NAMALWA (cell line): ENCODE measurements around the gene CD300LF.

Experiments used
- DNase-seq: peaks from one replicate; pipeline ENCODE4 v3.0.0-alpha.2; 2015; ENCODE audit warnings: low spot score

Gene CD300LF

DNA sequence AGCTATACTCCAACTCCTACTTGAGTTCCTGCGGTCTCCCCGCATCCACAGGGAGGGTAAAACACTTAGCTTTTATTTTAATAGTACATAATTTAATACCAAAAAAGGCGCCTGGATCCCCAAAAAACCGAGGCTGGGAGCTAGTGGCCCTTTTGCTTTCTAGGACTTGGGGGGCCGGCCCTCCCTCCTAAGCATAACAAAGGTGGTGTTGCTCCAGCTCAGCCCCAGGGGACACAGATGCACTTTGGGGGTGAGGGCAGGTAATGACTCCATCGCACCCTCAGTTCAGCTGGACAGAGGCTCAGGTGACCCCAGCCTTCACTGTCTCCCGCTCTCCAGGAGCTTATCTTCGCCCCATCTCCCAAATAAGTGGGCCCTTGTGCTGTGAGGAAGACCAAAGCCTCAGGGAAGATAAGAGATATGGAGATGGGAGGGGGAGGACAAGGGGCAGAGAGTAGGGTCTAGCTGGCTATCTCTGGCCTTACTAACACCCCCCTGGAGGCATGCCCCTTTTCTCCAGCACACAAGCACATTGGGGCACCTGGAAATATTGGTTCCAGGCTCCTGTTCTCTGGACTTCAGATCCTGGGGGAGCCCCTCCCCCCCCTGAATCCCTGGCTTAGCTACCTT, 32.9 kb upstream of the CD300LF start:
- DNase-seq = no peak

DNA sequence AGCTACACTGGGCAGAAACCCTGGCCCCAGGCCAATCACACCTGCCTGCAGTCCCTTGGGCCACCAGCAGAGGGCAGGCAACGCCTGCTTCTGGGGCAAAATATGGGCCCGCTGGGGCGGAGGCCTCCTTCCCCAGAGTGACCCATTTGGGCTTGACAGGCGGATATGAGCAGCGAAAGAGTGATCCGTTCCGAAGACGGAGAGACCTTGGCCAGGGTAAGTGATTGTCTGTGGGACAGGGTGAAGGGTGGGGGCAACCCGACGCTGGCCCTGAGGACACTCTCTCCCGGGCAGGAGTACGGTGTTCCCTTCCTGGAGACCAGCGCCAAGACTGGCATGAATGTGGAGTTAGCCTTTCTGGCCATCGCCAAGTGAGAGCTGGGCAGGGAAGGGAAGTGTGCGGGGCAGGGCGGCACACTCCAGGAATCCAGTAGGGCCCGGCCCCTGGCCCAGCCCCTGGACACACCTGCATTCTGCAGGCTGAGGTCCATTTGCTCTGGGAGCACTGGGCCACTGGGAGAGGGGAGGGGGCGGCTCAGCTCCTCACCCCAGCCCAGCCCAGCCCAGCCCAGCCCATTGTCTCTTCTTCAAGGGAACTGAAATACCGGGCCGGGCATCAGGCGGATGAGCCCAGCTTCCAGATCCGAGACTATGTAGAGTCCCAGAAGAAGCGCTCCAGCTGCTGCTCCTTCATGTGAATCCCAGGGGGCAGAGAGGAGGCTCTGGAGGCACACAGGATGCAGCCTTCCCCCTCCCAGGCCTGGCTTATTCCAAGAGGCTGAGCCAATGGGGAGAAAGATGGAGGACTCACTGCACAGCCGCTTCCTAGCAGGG, 32.2 kb upstream of the CD300LF start:
- DNase-seq = peak; percentile 82

- no peak for DNase-seq
Measured at GRCh38 chr17:74744349-74744713, 31.6 kb upstream of the CD300LF start.

DNA sequence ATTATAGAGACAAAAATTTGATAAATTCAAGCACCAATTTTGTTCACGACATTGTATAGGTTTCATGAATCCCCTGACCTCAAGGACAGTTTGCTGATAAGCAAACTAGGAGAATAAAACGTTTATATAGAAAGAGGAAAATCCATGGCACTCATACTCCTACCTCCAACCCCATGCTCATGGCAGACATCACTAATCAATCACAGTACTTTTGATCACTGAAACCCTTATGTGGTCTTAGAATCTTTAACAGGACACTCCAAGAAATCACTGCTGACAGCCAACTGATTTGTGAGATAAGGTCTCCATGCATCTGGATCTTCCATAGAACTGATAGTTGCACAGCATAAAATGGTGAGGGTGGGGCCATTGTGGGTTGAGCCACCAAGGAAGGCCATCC, 31.0 kb upstream of the CD300LF start:
- DNase-seq = no peak

DNA sequence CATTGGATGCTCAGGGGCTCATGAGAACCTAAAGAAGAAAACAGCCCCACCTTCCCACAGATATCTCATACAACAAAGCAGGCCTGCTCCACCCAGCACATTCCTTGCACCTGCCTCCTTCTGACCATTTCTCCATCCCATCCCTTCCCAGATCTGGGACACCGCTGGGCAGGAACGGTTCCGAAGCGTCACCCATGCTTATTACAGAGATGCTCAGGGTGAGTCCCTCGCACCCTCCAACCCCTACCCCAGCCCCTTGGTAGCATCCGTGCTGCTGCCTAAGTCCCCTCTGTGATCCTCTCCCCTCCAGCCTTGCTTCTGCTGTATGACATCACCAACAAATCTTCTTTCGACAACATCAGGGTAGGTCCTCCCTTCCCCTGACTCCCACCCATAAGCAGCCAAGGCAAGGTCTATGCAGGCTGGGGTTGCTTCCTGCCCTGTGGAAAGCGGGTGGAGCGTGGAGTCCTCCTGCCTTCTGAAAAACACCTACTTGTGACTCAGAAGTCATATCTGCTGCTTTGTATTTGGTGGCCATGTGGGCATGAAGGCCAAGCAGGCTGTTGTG, 30.3 kb upstream of the CD300LF start:
- no peak for DNase-seq

DNA sequence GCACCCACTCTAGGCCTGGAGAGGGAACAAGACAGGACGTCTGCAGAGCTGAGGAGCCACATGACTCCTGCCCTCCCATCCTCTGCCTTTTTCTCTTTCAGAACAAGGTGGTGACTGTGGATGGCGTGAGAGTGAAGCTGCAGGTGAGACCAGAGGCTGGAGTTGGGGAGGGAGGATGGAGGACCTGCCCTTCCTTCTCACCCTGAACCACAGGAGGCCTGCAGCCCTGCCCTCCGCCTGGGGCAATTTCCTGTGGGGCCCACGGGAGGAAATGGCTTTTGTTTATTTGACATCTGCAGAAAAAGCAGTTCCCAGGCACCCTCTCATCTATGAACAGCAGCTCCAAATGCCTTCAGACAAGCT, 29.4 kb upstream of the CD300LF start:
- DNase-seq = peak; percentile 66

DNA sequence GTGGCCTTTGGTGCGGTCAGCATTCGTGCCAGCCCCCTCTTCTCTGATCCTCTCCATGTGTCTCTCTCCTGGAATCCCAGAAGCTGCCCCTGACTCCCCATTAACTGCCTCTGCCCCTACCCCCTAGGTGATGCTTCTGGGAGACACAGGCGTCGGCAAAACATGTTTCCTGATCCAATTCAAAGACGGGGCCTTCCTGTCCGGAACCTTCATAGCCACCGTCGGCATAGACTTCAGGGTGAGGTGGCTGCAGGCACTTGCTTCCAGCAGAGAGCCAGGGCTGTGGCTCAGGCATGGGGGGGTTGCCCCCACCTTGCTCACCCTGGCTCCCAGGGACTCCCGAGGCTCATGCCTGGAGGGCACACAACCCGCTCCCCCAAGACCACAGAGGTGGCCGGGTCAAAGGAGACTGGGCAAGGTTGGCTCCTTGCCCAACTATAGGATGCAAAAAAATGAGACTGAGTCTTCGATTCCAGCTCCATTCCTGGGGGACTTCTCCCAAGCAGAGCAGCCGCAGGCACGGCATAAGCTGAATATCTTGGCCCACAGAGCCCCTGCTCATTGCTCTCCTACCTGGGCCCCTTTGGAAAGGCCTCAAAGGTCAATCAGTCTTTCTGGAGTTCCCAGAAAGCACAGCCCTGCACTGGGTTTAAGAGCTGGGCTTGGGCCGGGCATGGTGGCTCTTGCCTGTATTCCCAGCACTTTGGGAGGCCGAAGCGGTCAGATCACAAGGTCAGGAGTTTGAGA, 28.1 kb upstream of the CD300LF start:
- DNase-seq = no peak

DNA sequence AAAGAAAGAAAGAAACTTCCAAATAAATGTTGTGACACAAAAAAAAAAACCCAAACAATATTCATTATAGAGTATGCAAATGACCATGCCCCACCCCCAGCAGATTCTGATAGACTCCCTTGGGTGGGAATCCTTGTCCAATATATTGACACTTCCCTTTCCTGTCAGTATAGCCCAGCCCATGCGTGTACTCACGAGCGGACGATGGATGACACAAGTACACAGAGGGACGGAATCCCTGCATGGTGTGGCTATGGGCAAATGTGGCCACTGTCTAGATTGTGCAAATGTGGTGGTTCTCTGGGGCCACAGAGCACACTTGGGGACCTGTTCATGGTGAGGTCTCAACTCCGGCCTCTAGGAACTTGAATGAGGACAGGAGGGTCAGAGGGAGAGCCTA, 27.4 kb upstream of the CD300LF start:
- DNase-seq = no peak

DNA sequence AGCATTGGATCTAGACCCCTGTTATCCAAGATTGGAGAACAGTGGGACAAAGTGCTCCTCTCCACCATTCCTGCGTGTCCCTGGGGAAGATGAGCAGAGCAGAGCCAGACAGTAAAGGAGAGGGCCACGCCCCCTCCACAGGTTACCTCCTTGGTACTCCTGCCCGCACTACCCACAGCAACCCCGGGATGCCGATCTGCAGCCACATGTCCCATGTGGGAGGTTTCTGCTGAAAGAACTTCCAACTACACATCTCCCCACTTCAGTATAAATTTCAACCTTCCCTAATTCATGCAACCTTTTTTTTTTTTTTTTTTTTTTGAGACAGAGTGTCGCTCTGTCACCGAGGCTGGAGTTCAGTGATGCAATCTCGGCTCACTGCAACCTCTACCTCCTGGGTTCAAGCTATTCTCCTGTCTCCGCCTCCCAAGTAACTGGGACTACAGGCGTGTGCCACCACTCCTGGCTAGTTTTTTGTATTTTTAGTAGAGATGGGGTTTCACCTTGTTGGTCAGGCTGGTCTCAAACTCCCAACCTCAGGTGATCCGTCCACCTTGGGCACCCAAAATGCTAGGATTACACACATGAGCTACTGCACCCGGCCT, 26.6 kb upstream of the CD300LF start:
- no peak for DNase-seq

GRCh38 chr17:74738051-74738996, 25.6 kb upstream of the CD300LF start:
- DNase-seq = peak; percentile 45

DNA sequence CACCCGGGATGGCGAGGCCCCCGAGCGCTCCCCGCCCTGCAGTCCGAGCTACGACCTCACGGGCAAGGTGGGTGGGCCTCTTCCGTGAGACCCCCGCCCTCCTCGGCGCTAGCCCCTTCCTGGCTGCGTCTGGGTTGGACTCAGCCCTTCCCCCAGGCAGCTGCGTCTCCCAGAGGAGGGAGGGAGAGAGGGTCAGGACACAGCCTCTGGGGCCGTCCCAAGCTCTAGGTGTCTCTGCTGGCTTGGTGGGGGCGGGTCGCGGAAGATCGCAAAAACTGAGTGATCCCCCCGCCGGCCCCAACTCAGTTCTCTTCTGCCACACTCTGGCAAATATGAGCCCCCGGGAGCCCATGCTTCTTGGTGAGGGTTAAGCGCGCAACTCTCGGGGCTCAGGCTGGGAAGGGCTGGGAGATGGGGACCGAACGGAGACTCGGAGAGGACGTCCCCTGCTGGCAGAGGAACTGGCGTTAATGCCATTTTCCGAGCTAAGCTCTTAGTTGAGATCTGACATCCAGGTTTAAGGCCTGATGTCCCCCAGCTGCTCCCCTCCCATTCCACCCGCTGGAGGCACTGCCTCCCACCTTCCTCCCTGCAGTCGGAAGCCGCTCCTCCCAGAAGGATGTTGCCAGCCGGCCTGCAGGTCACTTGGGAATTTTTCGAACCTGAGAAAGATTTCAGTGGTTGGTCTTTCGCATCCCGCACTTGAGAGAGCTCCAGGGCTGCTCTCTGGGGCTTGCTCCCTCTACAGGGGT, 24.8 kb upstream of the CD300LF start:
- peak; percentile 65 for DNase-seq

DNA sequence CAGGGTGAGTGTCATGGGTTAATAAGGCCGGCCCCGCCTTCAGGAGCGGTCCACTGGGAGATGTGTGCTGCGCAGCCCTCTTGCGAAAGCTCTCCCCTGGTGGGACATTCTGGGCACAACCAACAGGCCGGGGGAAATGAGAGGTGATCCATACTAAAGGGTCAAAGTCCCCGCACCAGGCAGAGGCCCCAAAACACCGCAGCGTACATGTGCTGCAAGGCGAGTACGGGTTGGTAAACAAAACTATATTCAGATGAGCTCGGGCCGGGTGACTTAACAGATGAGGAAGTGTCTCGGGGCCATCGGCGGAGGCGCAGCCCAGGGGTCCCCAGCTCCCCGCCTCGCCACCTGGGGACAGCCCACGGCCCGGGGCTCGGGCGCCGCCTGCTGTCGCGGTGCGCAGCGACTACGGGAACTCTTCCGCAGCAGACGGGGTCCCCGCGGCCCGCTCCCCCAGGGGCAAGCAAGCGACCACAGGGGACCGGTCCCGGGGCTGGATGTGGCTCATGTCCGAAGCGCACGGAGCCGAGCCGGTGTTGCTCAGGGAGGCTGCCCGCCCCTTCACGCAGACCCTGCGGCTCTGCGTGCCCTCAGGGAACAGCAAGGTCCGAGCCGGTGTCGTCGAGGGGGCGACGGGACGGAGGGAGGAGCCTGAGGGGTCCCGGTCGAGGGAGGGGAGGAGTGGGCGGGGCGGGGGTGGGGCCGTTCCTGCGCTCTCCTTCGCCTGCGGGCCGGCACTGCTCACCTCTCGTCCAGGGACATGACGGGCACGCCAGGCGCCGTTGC, 24.0 kb upstream of the CD300LF start, which contains the start of gene RAB37:
Gene RAB37, plus strand, starts transcription at position 744 of the 786 bp plus-strand sequence. Its CDS starts 17 bp downstream, at position 761.
- peak; percentile 85 for DNase-seq

GRCh38 chr17:74734256-74734655, 21.5 kb upstream of the CD300LF start:
- no peak for DNase-seq

DNA sequence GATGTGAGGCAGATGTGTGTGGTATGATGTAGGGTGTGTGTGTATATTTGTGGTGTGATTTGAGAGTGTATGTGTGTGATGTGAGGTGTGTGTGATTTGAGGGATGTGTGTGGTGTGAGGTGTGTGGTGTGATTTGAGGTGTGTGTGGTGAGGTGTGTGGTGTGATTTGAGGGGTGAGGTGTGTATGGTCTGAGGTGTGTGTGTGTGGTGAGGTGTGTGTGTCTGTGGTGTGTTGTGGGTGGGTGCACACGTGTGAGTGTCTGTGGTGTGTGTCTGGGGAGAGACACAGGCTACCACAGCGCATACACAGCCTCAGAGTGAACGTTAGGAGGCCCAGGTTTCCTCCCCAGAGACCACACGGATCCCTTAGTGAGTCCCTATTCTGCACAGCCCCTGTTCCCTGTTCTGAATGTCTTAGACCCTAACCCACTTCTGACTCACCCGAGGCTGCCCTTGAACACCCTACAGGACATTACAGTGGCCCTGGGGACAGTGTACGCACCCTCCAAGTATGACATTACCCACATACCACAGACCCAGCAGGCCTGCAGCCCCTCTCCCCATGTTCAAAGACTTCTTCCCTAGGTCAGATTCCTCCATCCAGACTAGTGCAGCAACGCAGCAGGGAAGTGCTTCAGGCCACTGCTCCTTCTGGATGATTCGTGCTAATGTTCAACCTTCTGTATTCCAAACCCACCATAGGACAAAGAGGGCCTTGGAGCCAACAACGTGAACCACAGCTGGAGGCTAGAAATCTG, 20.8 kb upstream of the CD300LF start:
- no peak for DNase-seq

DNA sequence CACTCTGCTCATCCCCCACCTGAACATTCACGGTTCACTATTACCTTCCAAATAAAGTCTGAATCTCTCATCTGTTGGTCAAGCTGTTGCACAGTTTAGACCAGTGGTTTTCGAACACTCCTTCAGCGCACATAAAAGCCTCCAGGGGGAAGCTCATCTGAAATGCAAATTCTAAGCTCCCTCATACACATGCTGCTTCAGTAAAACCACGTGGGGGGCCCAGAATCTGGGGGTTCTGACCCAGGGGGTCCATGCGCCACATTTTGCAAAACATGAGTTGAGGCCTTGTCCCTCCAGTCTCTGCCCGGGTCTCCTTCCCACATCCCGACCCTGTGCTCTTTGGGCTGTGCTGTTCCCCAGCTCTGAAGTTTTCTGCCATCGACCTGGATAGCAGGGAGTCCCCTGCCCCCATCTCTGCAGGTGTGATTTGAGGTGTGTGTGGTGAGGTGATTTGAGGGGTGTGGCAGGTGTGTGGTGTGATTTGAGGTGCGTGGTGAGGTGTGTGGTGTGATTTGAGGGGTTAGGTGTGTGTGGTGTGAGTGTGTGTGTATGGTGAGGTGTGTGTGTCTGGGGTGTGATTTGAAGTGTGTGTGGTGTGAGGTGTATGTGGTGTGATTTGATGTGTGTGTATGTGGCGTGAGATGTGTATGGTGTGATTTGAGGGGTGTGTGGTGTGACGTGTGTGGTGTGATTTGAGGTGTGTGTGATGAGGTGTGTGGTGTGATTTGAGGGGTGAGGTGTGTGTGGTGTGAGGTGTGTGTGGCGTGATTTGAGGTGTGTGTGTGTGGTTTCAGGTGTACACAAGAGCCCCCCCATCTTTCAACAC, 19.5 kb upstream of the CD300LF start:
- DNase-seq = no peak

DNA sequence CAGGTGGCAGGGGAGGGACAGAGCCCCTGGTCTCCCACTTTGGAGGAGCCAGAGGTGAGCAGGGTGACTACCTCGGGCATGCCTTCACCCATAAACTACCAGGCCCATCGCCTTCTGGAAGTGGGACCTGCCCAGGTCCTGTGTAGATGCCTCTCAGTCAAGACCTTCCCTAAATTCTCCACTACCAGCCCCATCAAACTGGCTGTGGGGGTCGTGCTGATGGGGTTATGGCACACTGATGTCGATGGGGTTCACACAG, 18.6 kb upstream of the CD300LF start:
- no peak for DNase-seq

DNA sequence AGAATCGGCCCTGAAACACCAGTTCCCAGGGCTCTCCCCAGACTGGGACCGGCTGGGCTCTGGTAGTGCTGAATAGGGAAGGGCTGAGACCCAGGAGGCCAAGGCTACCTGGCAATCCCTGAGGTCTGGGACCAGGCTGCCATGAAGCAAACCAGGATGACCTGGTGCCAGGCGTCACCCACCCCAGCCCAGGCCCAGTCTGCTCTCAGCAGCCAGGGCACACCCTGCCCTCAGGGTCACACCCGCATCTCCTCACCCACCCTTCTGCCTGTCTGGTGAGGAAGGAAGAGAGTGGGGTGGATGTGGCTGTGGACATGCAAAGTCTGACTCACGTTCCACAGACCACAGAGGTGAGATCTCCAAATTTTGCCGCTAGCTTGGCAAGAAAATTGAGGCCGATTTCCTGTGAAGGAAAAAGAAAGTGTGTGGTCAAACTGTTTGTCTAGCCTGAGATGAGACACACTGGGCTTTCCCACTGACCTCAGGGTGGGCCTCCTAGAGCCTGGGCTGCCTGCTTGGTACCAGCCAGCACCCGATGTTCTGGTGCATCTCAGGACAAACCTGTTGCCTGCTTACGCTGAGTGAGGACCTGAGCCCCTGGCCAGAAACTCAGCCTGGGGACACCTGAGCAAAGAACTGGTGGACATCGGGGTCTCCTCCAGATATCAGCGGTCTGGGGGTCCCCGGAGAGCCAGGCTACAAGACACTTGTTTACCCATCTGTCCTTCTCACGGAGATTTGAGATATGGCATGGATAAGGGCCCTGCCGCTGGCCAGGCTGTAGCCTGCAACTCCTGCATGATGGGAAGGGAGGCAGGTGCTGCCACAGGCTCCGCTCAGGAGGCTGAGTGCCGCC, 18.0 kb upstream of the CD300LF start:
- DNase-seq = no peak
